Fibroblast of lung (primary cell): ENCODE data around the gene ZNF511. TPM values are rescaled to one million over a fixed set of nuclear protein-coding genes. Genes with fewer than 3 reads are reported as not detected.

Experiments
- DNase-seq, 2 donors: peaks; one replicate each; pipeline versions ENCODE4 v3.0.0 to v3.0.0-alpha.2; 2010; ENCODE audit warnings: low read depth in 2 of 2
- H2AFZ ChIP-seq: 2 replicates; pipeline ENCODE4 v1.5.1; 2012; ENCODE audit warnings: low read length, control low read depth, inconsistent platforms
- H3K27ac ChIP-seq: 2 replicates; pipeline ENCODE4 v1.5.1; 2011; ENCODE audit warnings: low read length, control low read depth; ENCODE audit not compliant: insufficient read depth
- H3K27me3 ChIP-seq: 2 replicates; pipeline ENCODE4 v1.5.1; 2011; ENCODE audit warnings: mild to moderate bottlenecking, low read length; ENCODE audit not compliant: control insufficient read depth, insufficient read depth
- H3K36me3 ChIP-seq: 2 replicates; pipeline ENCODE4 v1.5.1; 2011; ENCODE audit warnings: low read length; ENCODE audit not compliant: control insufficient read depth, insufficient read depth
- H3K4me1 ChIP-seq: 2 replicates; pipeline ENCODE4 v1.5.1; 2011; ENCODE audit warnings: low read length; ENCODE audit not compliant: control insufficient read depth, insufficient read depth; ENCODE audit errors: extremely low read depth
- H3K4me2 ChIP-seq: 2 replicates; pipeline ENCODE4 v1.5.1; 2011; ENCODE audit warnings: low read length, control low read depth; ENCODE audit not compliant: insufficient read depth; ENCODE audit errors: extremely low read depth
- H3K4me3 ChIP-seq, 4 experiments: fragments of 200-600 bp in 1 of 4; sonication (generic) in 1 of 4; replicated peaks in 1 of 4; 2 replicates each; pipeline ENCODE4 v1.5.1; 2011 to 2016; ENCODE audit warnings: low read length in 4 of 4, low read depth in 3 of 4, mild to moderate bottlenecking in 3 of 4, control low read depth in 2 of 4, inconsistent platforms in 1 of 4, mixed read lengths in 1 of 4; ENCODE audit not compliant: insufficient read depth in 1 of 4; ENCODE audit errors: control extremely low read depth in 1 of 4
- H3K79me2 ChIP-seq: 2 replicates; pipeline ENCODE4 v1.5.1; 2012; ENCODE audit warnings: mild to moderate bottlenecking, low read length, inconsistent platforms; ENCODE audit not compliant: control insufficient read depth, insufficient read depth
- H3K9ac ChIP-seq: 2 replicates; pipeline ENCODE4 v1.5.1; 2011; ENCODE audit warnings: mild to moderate bottlenecking, low read length, control low read depth; ENCODE audit not compliant: insufficient read depth
- H3K9me3 ChIP-seq: 2 replicates; pipeline ENCODE4 v1.5.1; 2012; ENCODE audit warnings: low read depth, low read length; ENCODE audit not compliant: control insufficient read depth, insufficient read depth
- H4K20me1 ChIP-seq: 2 replicates; pipeline ENCODE4 v1.5.1; 2011; ENCODE audit warnings: low read length; ENCODE audit not compliant: control insufficient read depth, insufficient read depth; ENCODE audit errors: extremely low read depth
- CTCF ChIP-seq, 2 donors: IDR thresholded peaks in 1 of 2; conservative IDR thresholded peaks in 1 of 2; 1 replicate in 1 of 2; 2 replicates in 1 of 2; pipeline ENCODE4 v1.5.1; 2011 to 2012; ENCODE audit warnings: low read length in 2 of 2, control low read depth in 1 of 2, inconsistent platforms in 1 of 2, low read depth in 1 of 2, mild to moderate bottlenecking in 1 of 2
- EZH2 ChIP-seq: IDR thresholded peaks from 2 replicates; pipeline ENCODE4 v1.5.1; 2012; ENCODE audit warnings: low read length, control low read depth, mild to moderate bottlenecking; ENCODE audit errors: missing control alignments
- polyA plus RNA-seq, 2 donors: library from polyadenylated mRNA; depleted of rRNA in 1 of 2; stranded (reverse) in 1 of 2; unstranded in 1 of 2; fragments of >200 nt; gene quantifications; 2 replicates each; pipeline ENCODE4 v1.2.1, GENCODE V29; 2011 to 2012; ENCODE audit warnings: missing spikeins in 1 of 2
- total RNA-seq: library from RNA; depleted of rRNA; stranded (reverse); fragments of >200 nt; gene quantifications from 2 replicates; pipeline ENCODE4 v1.2.1, GENCODE V29; 2014

The ZNF511 gene
- total and polyA plus RNA-seq, 2 donors (not counting 1 experiment from before 2014, with no cell fraction given): 18.5 to 27.7 TPM

GRCh38 chr10:133329491-133330202 is 20.9 kb downstream of the ZNF511 start:
- H3K4me3 ChIP-seq: peak overlapping the region in 2 of 4 experiments; percentile 10 to 39
- H3K4me1 ChIP-seq: peaks cover 9% of the 10 kb centered on the region
- peak; percentile 79 to 84 for DNase-seq
- no peak for TF ChIP-seq EZH2
- TF ChIP-seq CTCF (conservative IDR thresholded peaks at IDR 0.05 in 1 of 2, IDR thresholded peaks at IDR 0.05 in 1 of 2; ENCODE audit: low read depth in 1 of 2, low read length in 2 of 2): peak; percentile 78 to 83
- H3K4me2 ChIP-seq: peak overlapping the region; percentile 81
- H3K27ac ChIP-seq: no peak overlapping the region
- H2AFZ ChIP-seq: no peak overlapping the region
- H3K9ac ChIP-seq: peak overlapping the region; percentile 2
- no peaks in the 10 kb centered on the region for H3K36me3 ChIP-seq
- H4K20me1 ChIP-seq: no peaks in the 10 kb centered on the region
- no peaks in the 10 kb centered on the region for H3K79me2 ChIP-seq
- H3K27me3 ChIP-seq: peaks cover 28% of the 10 kb centered on the region
- no peaks in the 10 kb centered on the region for H3K9me3 ChIP-seq

GRCh38 chr10:133332936-133333699 is 24.4 kb downstream of the ZNF511 start:
- no peak overlapping the region for H3K27ac ChIP-seq
- H3K79me2 ChIP-seq: no peaks in the 10 kb centered on the region
- no peak for DNase-seq
- no peak overlapping the region for H3K4me3 ChIP-seq
- H2AFZ ChIP-seq: no peak overlapping the region
- no peaks in the 10 kb centered on the region for H3K36me3 ChIP-seq
- no peaks in the 10 kb centered on the region for H4K20me1 ChIP-seq
- no peak for TF ChIP-seq CTCF (conservative IDR thresholded peaks at IDR 0.05 in 1 of 2, IDR thresholded peaks at IDR 0.05 in 1 of 2; ENCODE audit: low read depth in 1 of 2, low read length in 2 of 2)
- no peak for TF ChIP-seq EZH2
- peaks cover 2% of the 10 kb centered on the region for H3K4me1 ChIP-seq
- no peak overlapping the region for H3K4me2 ChIP-seq
- H3K9ac ChIP-seq: no peak overlapping the region
- no peaks in the 10 kb centered on the region for H3K9me3 ChIP-seq
- H3K27me3 ChIP-seq: peaks cover 37% of the 10 kb centered on the region

GRCh38 chr10:133334503-133335245 is 26.0 kb downstream of the ZNF511 start:
- H3K27ac ChIP-seq: no peak overlapping the region
- H2AFZ ChIP-seq: no peak overlapping the region
- H3K4me3 ChIP-seq: peak overlapping the region in 3 of 4 experiments; percentile 26 to 49 (median 35)
- DNase-seq: no peak
- H3K4me1 ChIP-seq: no peaks in the 10 kb centered on the region
- H3K9ac ChIP-seq: peak overlapping the region; percentile 37
- peaks cover 37% of the 10 kb centered on the region for H3K27me3 ChIP-seq
- H3K36me3 ChIP-seq: no peaks in the 10 kb centered on the region
- peak; percentile 7 for TF ChIP-seq EZH2
- no peak for TF ChIP-seq CTCF (conservative IDR thresholded peaks at IDR 0.05 in 1 of 2, IDR thresholded peaks at IDR 0.05 in 1 of 2; ENCODE audit: low read depth in 1 of 2, low read length in 2 of 2)
- H3K9me3 ChIP-seq: no peaks in the 10 kb centered on the region
- H3K4me2 ChIP-seq: peak overlapping the region; percentile 64
- H3K79me2 ChIP-seq: no peaks in the 10 kb centered on the region
- H4K20me1 ChIP-seq: no peaks in the 10 kb centered on the region
